ENCODE results near the gene CMTM2.
"Not testable (repeated sequence)": the region's sequence is repeated elsewhere in the genome, so short reads cannot be mapped to it uniquely, and the experiment has no call there.

The CMTM2 gene

GRCh38 chr16:66552286-66553177 is 26.7 kb upstream of the CMTM2 start, which contains the start of gene CKLF:
Gene CKLF, plus strand, starts transcription at chr16:66552576. Its CDS starts 140 bp downstream, at chr16:66552716.
- DNase-seq (ENCODE audit: low spot score) = peak; percentile 97

GRCh38 chr16:66553223-66553622 is 26.0 kb upstream of the CMTM2 start:
- no peak for DNase-seq (ENCODE audit: low spot score)

GRCh38 chr16:66554021-66554420 is 25.2 kb upstream of the CMTM2 start:
- no peak for DNase-seq (ENCODE audit: low spot score)

GRCh38 chr16:66554495-66554894 is 24.8 kb upstream of the CMTM2 start:
- no peak for DNase-seq (ENCODE audit: low spot score)

GRCh38 chr16:66560107-66560506 is 19.2 kb upstream of the CMTM2 start:
- DNase-seq (ENCODE audit: low spot score) = no peak

GRCh38 chr16:66561381-66562080 is 17.7 kb upstream of the CMTM2 start:
- no peak for DNase-seq (ENCODE audit: low spot score)

GRCh38 chr16:66562409-66562808 is 16.9 kb upstream of the CMTM2 start:
- no peak for DNase-seq (ENCODE audit: low spot score)

- no peak for DNase-seq (ENCODE audit: low spot score)
These were observed 16.3 kb upstream of the CMTM2 start for GRCh38 chr16:66562986-66563385.

- DNase-seq (ENCODE audit: low spot score) = no peak
These were observed 15.5 kb upstream of the CMTM2 start for GRCh38 chr16:66563574-66564334.

GRCh38 chr16:66566051-66566901 is 13.0 kb upstream of the CMTM2 start, which contains the start of gene CMTM1:
Gene CMTM1, plus strand, starts transcription at chr16:66566439. Its CDS starts 75 bp downstream, at chr16:66566514.
- DNase-seq (ENCODE audit: low spot score) = no peak

GRCh38 chr16:66567270-66567669 is 12.0 kb upstream of the CMTM2 start:
- DNase-seq (ENCODE audit: low spot score) = not testable (repeated sequence)

GRCh38 chr16:66568355-66568754 is 10.9 kb upstream of the CMTM2 start:
- DNase-seq (ENCODE audit: low spot score) = no peak

GRCh38 chr16:66569131-66569530 is 10.1 kb upstream of the CMTM2 start:
- no peak for DNase-seq (ENCODE audit: low spot score)

GRCh38 chr16:66569827-66570405 is 9.3 kb upstream of the CMTM2 start:
- no peak for DNase-seq (ENCODE audit: low spot score)

GRCh38 chr16:66572356-66572755 is 6.9 kb upstream of the CMTM2 start:
- no peak for DNase-seq (ENCODE audit: low spot score)

- DNase-seq (ENCODE audit: low spot score) = no peak
These were observed 5.2 kb upstream of the CMTM2 start for GRCh38 chr16:66574081-66574480.

GRCh38 chr16:66574531-66574930 is 4.7 kb upstream of the CMTM2 start:
- no peak for DNase-seq (ENCODE audit: low spot score)

- no peak for DNase-seq (ENCODE audit: low spot score)
These were observed 4.2 kb upstream of the CMTM2 start for GRCh38 chr16:66575060-66575459.

- no peak for DNase-seq (ENCODE audit: low spot score)
These were observed 3.0 kb upstream of the CMTM2 start for GRCh38 chr16:66576296-66576695.

- DNase-seq (ENCODE audit: low spot score) = no peak
These were observed 1.4 kb downstream of the CMTM2 start for GRCh38 chr16:66580605-66581209.

Measured in germinal center (tissue), 1 donor.